ENCODE results near the gene TPM1. TPM values are rescaled to one million over a fixed set of nuclear protein-coding genes. Genes with fewer than 3 reads are reported as not detected.

The TPM1 gene
- total and polyA plus RNA-seq, 8 donors = 196 to 681 (median 587) TPM

DNA sequence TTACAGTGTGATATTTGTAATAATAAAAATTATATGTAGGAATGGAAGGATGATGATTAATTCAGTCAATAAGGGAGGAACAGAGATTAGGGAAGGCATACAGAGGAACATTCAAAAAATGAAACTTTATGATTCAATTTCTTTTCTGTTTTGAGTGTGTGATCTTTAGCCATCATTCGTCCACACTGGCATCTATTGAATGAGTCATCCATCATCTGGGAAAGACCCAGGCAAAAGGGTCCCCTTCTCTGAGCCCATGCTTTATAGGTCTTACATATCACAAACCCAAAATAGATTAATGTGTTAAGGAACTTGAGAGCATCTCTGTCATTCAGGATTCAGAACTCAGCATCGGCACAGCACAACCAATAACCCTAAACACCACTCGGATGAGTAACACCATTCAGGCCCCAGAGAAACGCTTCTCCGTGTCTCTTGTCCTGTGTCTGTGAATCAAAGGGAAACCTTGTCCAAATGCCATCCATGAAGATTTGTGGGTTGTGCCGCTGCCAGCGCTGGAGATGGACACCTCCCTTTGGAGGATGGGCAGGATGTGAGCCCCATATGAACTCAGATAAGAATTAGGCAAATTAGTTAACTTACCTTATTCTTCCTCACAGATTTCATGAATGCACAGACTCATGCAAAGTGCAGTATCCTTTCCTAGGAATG is 21.7 kb upstream of the TPM1 start:
- TF ChIP-seq, protein P1, sequence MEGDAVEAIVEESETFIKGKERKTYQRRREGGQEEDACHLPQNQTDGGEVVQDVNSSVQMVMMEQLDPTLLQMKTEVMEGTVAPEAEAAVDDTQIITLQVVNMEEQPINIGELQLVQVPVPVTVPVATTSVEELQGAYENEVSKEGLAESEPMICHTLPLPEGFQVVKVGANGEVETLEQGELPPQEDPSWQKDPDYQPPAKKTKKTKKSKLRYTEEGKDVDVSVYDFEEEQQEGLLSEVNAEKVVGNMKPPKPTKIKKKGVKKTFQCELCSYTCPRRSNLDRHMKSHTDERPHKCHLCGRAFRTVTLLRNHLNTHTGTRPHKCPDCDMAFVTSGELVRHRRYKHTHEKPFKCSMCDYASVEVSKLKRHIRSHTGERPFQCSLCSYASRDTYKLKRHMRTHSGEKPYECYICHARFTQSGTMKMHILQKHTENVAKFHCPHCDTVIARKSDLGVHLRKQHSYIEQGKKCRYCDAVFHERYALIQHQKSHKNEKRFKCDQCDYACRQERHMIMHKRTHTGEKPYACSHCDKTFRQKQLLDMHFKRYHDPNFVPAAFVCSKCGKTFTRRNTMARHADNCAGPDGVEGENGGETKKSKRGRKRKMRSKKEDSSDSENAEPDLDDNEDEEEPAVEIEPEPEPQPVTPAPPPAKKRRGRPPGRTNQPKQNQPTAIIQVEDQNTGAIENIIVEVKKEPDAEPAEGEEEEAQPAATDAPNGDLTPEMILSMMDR (IDR thresholded peaks at IDR 0.05) = no peak
- Histone ChIP-seq H3K27me3 (no peaks in the 10 kb centered on the region), H3K4me1 (peaks cover 0 to 4% of the 10 kb centered on the region in 2 donors), H3K9me3 (no peaks in the 10 kb centered on the region), H3K36me3 (no peaks in the 10 kb centered on the region), H3K27ac (no peak overlapping the region), H3K4me3 (no peak overlapping the region)
- no peak for ATAC-seq
- DNase-seq = no peak
- intact Hi-C loops (cut with DNase I) = no loop called here

DNA sequence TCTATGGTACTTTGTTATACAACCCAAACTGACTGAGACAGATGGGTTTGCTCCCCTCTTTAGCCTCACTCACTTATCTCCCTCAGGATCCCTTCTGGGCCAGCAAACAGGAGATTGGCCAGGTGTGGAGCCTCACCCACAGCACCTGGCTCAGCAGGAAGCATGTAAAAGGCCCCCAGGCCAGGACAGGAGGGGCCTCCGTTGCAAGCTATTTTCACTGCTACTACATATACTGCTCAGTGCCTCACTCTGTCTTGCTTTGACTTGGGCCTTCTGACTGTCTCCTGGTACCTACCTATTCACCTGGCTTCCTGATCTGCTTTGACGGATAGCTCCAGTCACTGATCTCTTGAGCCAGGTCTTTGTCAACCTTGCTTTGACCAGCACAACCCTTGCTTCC is 20.4 kb upstream of the TPM1 start:
- Histone ChIP-seq H3K4me1 (no peaks in the 10 kb centered on the region), H3K36me3 (no peaks in the 10 kb centered on the region), H3K27me3 (no peaks in the 10 kb centered on the region), H3K27ac (no peak overlapping the region), H3K9me3 (no peaks in the 10 kb centered on the region), H3K4me3 (no peak overlapping the region)
- TF ChIP-seq, protein P1 (IDR thresholded peaks at IDR 0.05) = no peak
- intact Hi-C loops (cut with DNase I) = no loop called here
- no peak for ATAC-seq
- DNase-seq = no peak

DNA sequence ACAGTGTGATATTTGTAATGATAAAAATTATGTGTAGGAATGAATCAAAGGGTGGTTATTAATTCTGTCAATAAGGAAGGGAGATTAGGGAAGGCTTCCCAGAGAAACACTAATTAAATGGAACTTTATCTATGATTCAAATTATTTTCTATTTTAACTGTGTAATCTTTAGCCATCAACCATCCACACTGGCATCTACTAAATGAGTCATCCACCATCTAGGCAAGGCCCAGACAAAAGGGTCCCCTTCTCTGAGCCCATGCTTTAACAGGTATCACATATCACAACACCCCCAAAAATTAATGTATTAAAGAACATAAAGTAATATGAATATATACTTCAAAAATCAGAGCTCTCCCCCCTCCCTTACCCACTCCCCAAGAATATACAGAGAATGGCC is 19.9 kb upstream of the TPM1 start:
- ATAC-seq (no peak), DNase-seq (no peak)
- no peak overlapping the region for H3K27ac ChIP-seq
- intact Hi-C loops (cut with DNase I) = no loop called here
- TF ChIP-seq, protein P1 (IDR thresholded peaks at IDR 0.05) = no peak
- H3K9me3 ChIP-seq = no peaks in the 10 kb centered on the region
- H3K4me1 ChIP-seq = no peaks in the 10 kb centered on the region
- H3K4me3 ChIP-seq = no peak overlapping the region
- no peaks in the 10 kb centered on the region for H3K36me3 ChIP-seq
- no peaks in the 10 kb centered on the region for H3K27me3 ChIP-seq

DNA sequence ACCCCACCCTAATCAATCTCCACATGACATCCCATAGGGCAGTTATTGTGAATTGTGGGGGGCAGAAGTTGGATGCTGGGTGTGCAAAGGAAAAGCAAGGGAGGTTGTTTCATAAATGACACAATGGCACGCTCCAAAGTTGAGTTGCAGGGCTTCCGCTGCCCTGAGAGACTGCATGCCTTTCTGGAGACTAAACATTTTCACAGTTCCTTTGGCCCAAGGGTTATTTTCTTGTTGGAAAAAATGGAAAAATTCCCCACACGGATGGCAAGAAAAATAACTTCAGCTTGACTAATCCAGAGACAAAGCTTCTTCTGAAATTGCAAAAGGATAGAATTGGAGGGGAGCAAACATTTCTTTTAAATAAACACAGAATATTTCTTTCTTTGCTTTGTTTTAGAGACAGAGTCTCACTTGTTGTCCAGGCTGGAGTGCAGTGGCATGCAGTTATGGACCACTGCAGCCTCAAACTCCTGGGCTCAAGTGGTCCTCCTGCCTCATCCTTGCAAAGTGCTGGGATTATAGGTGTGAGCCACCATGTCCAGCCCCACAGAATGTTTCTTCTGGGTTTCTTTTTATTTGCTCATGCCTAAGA is 19.1 kb upstream of the TPM1 start:
- H3K27me3 ChIP-seq = no peaks in the 10 kb centered on the region
- H3K4me1 ChIP-seq = no peaks in the 10 kb centered on the region
- TF ChIP-seq, protein P1 (IDR thresholded peaks at IDR 0.05) = no peak
- H3K36me3 ChIP-seq = no peaks in the 10 kb centered on the region
- no peak for DNase-seq
- no peaks in the 10 kb centered on the region for H3K9me3 ChIP-seq
- no peak for ATAC-seq
- intact Hi-C loops (cut with DNase I) = no loop called here
- H3K4me3 ChIP-seq = no peak overlapping the region
- H3K27ac ChIP-seq = no peak overlapping the region

DNA sequence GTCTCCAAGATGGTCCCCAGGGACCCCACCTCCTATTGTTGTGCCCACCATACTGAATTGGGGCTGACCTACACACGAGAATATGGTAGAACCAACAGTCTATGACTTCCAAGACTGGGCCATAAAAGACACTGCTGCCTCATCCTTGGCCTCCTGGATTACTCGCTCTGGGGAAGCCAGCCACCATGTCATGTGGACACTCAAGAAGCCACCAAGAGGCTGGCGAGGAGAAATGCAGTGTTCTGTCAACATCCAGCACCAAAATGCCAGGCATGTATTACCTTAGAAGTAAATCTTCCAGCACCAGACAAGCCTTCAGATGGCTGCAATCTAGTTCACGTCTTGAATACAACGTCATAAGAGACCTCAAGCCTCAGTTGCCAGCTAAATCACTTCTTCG is 17.1 kb upstream of the TPM1 start:
- no peak for ATAC-seq
- H3K27me3 ChIP-seq = no peaks in the 10 kb centered on the region

More for the DNA sequence above, 17.1 kb upstream of the TPM1 start:
- Histone ChIP-seq H3K27ac (no peak overlapping the region), H3K4me3 (no peak overlapping the region), H3K9me3 (no peaks in the 10 kb centered on the region), H3K4me1 (peaks cover 0 to 9% of the 10 kb centered on the region in 2 donors), H3K36me3 (no peaks in the 10 kb centered on the region)
- TF ChIP-seq, protein P1 (IDR thresholded peaks at IDR 0.05) = no peak
- intact Hi-C loops (cut with DNase I) = no loop called here
- no peak for DNase-seq

Data from left lung (tissue), 10 donors.